DMS53 (cell line): ENCODE measurements around the gene PHF3.

Source experiments
- DNase-seq: peaks from one replicate; lab custom pipeline; 2025; lab: John Stamatoyannopoulos, UW

PHF3 gene

DNA sequence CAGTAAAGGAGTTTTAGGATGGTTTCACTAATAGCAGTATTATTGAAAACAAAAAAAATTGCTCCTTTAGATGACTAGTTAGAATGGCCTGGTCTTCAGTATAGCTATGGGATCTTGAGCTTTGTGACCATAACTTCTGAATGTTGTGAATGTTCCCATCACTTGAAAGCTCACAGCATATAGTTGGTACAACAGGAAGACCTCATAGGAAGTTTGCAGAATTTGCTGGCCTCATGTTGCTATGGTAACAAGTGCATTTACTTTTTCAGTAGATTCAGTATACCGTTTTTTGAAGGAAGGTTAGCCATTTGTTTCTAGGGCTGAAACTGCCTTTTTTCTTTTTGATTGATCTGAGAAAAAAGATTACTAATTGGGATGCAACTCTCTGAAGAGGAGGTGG lies 8.3 kb downstream of the PHF3 start:
- DNase-seq: peak; percentile 53

DNA sequence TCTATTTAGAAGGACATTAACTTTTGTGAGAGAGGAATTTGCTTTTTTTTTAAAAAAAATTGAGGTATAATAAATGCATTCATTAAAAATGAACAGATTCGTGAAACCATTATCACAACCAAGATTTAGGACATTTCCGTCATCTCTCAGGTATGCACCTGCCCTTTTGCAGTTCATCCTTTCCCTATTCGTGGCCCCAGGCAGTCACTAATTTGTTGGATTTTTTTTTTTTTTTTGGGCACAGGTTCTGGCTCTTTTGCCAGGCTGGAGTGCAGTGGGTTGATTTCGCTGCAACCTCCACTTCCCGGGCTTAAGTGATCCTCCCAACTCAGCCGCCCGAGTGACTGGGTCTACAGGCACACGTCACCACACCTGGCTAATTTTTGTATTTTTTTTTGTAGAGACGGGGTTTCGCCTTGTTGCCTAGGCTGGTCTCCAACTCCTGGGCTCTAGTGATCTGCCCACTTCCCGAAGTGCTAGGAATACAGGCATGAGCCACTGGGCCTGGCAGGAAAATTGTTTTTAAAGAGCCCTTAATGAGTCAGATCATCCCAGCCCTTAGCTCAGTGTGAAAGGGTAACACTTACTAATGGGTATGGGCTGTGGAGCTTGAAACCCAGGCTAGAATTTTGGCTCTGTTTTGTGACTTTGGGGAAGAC lies 9.2 kb downstream of the PHF3 start:
- peak; percentile 27 for DNase-seq

DNA sequence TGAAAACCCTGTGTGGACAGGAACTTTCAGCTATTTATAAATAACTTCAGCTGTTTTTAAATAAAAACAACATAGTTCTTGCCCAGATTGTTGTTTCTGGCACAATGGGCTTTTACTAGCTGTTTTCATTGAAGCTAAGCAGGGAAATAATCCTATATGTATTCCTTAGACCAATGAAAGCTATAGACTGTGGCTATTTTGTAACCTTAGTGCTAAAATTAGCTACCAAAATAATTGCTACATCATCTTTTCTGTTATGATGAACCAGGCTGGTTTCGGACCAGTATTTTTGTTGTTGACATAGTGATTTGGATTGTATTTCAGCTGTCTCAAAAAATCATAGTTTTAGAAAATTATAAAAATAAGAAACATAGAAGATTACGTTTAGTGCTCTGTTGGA lies 13.7 kb downstream of the PHF3 start:
- no peak for DNase-seq

DNA sequence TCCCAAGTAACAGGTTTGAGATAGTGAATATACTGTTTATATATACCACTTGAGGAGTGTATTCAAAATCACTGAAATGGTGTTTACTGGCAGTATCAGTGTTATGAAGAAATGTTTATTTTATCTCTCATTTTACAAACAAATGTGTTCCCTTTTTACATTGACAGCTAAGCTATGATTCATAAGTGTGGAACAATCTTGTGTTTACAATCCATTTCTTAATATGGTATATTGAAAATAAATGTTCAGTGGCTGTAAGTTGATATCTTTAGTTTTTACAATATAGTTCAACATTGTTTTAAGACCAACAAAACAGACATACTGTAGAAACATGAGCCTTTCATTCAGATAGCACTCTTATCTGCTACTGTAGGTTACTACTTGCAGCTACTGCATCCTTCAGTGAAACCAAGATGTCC lies 14.3 kb downstream of the PHF3 start:
- DNase-seq: peak; percentile 13

DNA sequence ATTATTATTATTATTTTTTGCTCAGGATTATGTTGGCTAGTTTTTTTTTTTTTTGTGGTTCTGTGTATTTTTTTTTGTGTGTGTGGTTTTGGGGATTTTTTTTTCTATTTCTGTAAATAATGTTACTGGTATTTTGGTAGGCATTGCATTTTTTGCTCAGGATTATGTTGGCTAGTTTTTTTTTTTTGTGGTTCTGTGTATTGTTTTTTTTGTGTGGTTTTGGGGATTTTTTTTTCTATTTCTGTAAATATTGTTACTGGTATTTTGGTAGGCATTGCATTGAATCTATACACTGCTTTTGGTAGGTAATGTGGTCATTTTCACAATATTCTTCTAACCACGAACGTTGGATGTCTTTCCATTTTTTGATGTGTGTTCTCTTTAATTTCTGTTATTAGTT lies 17.4 kb downstream of the PHF3 start:
- no peak for DNase-seq

DNA sequence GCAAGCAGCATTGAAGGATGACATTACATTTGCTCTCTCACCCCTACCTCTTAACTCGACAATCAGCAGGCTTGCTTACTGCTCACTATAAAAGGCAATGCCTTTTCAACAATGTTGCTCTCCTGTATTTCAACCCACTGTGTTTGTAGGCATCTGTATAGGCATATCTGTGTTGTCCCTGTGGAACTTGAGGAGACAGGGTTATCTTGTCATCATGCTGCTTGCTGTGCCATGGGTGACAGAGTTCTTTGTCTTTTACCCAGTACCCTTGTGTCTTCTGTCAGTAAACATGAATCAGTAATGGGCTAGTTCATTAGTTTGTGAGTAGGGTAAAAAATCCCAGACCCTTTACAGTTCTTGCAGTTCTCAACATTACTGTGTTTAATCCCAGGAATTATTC lies 25.2 kb downstream of the PHF3 start:
- DNase-seq: no peak

DNA sequence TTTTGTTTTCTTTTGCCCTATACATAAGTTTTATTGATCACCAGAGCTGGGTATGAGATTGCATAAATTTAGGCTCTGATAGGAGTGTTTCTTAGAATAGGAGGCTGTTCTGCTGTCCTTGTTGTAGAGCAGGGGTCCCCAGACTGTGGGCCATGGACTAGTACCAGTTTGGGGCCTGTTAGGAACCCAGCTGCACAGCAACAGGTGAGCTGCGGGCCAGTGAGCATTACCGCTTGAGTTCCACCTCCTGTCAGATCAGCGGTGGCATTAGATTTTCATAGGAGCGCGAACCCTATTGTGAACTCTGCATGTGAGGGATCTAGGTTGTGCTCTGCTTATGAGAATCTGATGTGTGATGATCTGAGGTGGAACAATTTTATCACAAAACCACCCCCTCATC lies 26.2 kb downstream of the PHF3 start:
- no peak for DNase-seq

DNA sequence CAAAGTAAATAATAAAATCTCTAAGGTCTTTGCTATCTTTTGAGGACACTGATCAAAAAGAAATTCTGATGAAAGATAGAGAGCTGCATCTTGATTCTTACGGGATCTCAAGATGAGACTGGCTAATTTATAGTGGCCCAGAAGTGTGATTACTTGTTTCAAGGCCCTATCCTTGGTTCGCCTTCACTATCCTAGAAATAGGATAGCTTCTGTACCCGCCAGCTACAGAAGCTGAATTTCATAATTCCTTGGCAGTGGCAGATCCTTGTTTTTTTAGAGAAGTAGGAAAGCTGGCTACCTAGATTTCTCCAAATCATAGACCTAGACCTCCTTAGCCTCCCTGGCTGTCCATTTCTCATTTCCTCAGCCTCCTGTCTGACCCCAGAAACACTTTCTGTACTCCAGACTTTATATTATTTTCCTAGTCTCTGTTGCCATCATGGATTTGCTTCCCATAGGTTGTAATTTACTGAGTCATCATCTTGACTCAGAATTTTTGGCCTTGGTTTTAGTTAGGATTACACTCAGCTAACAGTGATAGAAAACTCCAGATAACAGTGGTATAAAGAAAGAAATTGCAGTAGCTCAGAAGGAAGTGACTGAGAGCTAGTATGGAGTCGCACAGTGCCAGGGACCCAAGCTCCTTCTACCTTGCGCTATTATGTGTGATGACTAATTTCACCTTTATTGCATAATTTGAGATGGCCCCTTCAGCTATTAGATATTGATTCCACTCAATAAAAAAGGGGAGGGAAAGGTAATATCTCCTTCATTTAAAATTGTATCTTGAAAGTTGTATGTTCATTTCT lies 27.7 kb downstream of the PHF3 start:
- no peak for DNase-seq

DNA sequence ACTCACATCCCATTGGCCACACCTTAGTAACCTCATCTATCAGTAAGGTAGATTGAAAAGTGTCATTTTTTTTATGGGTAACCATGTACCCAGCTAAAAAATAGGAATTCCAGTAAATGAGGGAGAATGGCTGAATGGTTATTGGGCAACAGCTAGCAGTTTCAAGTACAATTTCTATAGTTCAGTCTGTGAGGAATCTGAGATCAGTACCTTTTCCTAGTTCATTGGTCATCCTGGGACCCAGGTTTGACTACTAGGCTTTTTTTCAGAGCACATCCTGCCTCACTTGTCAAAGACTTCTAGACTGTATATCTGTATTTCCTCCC lies 28.3 kb downstream of the PHF3 start:
- no peak for DNase-seq

DNA sequence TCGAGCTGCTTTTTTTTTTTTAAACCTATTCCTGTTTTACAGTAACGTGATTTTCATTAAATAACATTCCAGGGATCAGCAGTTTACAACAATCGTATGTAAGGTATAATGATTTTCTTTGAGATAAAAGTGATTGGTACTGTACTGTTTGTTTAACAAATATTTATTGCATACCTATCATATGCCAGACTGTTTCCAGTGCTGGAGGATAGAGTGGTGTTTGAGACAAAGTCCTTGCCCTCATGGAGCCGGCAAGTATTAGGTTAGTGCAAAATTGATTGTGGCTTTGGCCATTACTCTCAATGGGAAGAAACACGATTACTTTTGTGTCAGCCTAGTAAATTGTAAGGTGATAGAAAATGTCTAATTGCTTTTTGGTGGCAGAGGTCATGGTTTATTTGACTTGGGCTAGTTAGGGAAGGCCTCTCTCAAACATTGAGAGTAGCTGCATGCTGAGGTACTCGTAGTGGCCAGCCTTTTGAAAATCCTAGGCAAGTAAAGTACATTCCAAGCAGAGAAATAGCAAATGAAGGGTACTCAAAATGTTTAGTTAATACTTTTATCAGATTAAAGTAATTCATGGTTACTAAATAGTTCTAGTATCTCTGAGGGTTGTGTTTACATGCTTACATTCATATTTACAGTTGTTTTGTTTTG lies 35.6 kb downstream of the PHF3 start:
- DNase-seq: no peak

DNA sequence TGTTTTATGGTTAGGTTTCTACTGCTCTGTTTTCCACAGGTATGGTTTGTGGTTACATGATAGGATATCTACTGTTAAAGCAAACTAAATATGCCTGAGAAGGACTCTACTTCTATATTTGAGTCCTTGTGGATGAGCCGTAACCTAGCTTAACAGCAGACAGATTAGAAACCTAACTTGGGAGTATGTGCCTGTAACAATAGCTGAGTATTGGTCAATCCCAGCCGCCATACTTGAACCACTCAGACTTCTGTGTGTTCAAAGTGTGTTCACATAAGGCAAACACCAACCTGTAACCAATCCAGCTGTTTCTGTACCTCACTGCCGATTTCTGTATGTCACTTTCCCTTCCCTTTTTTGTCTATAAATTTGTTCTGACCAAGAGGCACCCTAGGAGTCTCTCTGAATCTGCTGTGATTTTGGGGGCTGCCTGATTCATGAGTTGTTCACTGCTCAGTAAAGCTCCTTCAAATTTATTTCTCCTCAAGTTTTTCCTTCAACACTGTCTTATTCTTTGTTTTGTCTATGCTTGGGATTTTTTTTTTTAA lies 37.1 kb downstream of the PHF3 start:
- DNase-seq: no peak

DNA sequence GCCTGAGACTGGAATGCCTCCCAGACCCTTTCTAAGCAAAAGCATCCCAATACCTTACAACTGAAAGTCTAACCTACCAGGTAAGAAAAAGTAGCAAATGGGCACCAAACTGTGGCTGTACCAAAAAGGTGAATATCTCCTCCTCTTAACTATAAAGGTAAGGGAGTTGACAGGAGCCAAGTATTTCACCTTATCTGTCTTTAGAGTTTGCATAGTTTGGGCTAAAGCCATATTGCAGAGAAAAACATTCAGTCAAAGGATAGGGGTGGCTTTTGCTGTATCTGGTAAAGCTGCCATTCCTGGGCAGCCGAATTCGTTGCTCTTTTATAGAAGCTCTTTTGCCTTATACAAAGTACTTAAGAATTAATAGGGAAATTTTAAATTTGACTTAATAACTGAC lies 38.1 kb downstream of the PHF3 start:
- no peak for DNase-seq

DNA sequence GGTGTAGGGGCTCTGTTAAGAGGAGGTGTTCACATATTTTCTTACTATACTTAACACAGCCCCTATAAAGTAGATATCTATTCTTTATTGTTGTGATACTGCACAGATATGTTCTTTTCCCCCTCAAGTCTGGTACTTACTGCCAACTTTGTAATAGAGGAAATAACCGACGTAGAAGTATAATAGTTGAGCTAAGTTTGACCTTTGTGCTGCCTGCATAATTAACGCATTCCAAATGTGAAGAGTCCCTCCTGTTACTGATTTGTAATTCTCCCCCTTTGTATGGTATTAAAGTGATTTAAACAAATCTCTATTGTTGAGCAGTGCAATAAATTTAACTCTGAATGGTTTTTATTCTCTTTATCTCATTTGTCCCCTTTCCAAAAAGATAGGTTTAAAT lies 39.0 kb downstream of the PHF3 start:
- no peak for DNase-seq

DNA sequence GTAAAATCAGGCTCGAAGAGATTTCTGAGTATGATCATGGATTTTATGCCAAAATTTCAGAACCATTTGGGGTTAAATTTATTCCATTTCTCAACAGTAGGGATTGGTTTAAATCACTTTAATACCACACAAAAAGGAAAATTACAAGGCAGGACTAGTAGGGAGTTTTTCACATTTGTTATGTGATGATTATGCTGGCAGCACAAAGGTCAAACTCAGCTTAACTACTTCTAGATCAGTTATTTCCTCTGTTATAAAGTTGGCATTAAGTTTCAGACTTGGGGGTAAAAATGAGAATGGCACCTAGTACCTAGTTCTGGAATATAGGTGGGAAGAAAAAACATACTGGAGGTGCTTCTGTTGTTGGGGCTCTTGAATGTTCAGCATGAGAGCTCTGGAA lies 39.5 kb downstream of the PHF3 start:
- DNase-seq: no peak

DNA sequence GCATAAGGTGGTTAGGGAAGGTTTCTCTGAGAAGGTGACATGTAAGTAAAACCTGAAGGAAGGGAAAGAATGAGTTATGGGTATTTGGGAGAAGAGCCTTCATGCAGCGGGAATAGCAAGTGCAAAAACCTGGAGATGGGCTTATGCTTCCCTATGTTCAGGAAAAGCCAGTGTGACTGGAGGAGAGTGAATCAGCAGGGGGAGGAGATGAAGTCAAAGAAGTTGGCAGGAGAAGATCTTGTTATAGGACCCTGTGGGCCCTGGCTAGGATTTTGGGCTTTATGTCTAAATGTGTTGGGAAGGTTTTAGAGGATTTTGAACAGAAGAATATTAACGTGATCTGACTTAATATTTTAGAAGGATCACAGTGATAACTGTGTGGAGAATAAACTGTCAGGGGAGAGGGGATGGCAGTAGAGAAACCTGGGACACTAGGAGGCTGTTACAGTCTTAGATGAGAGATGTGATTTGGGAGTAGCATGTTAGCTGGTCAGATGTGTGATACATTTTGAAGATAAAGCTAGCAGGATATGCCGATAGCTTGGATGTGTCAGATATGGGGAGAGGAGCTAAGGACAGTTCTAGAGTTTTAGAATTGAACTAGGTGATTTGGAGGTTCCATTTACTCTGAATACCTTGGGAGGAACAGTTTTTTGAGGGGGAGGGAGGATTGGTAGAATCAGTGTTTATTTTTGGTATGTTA lies 41.0 kb downstream of the PHF3 start:
- DNase-seq: no peak

DNA sequence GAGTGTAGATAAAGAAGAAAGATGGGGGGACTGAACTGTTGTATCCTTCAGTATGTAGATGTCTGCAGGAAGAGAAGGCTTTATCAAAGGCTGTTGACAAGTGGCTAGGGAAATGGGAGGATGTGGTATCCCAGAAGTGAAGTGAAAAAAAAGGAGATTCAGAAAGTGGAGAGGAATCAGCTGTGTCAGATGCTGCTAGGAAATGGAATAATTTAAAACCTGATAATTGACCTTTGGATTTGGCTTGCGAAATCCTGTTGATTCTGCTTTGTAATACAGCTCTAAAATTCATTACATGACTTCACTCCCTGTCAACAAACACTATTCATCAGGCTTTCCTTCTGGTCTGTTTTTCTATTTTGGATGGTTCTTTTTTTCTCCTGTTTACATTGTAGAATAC lies 41.7 kb downstream of the PHF3 start:
- DNase-seq: peak; percentile 51

DNA sequence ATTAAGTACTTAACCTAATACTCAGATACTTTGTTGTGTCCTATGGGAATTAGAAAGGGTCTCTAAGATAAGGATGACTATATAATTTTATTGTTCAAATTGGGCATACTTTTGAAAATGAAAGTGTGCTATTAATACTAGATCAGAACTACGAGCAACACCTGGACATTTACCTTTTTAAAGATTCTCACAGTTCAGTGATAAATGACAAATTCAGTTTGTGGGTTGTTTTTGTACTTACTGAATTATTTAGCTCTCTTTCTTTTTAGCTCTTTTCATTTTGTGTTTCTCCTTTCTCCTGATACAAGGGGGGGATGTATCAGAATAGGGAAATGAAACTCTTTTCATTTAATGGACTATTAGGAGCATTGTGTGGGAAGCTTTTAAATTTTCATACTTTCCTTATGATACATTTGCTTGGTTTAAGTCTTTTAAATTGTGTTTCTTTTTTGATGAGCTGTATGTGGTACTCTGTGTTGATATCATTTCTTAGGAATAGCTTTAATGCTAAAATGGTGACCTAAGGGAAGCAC lies 47.5 kb downstream of the PHF3 start:
- no peak for DNase-seq

DNA sequence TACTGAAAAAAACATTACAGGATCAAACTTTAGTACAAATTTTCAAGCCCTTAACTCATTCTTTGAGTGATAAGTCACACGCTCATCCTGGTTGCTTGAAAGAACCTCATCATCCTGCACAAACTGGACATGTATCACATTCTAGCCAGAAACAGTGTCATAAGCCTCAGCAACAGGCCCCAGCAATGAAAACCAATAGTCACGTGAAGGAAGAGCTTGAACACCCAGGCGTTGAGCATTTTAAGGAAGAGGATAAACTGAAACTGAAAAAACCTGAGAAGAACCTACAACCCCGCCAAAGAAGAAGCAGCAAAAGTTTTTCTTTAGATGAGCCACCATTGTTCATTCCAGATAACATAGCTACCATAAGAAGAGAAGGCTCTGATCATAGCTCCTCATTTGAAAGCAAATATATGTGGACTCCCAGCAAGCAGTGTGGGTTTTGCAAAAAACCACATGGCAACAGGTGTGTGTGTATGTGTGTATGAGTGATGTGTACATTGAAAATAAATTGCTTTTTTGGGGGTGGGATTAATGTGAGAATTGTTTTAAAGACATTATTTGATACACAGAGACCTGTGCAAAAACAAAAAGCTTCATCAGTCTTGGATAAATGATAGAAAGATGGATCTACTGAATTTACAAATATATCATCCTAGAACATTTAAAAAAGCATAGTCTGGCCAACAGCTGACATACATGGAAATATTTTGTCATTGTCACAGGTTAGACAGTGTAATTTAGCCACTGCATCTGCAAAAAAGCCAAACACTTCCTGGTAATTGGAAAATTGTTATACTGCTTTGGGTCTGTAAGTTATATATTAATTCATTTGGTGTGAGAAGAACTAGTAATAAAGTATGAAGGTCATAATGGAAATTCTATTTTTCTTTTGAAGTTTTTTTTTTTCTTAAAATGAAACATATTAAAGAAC lies 50.1 kb downstream of the PHF3 start:
- no peak for DNase-seq

DNA sequence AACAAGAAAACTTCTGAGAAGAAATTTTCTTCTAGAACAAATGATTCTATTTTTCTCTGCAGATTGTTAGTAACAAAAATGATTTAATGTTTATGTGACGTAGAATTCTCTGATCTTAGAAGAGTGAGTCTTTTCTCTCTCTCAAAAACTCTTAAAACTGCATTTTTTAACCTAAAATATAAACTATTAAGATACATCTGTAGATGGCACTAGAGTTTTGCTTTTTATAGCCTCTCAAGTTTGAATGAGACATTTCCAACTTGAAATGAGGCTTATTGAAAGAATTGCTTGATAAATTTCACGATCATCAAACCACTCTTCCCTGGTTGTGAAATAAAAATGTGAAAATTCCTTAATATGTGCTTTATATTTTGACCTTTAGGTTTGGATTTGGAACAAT lies 53.8 kb downstream of the PHF3 start:
- DNase-seq: no peak

DNA sequence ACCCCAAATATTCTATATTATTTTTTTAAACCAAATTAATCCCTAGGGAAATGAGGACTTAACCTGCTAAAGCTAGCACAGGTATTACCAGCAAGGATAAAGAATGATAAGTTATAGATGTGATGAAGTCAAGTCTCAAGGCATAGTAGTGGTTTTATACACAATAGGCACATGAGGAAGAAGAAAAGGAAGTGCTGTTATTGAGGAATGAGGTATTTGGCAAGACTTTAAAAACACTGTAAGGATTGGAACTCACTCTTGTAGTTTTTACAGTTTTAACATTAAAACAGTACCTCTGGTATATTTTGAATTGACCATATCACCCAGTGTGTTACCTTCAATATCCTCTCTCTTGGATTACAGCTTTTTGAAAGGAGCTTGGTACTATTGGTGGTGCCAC lies 54.6 kb downstream of the PHF3 start:
- no peak for DNase-seq

DNA sequence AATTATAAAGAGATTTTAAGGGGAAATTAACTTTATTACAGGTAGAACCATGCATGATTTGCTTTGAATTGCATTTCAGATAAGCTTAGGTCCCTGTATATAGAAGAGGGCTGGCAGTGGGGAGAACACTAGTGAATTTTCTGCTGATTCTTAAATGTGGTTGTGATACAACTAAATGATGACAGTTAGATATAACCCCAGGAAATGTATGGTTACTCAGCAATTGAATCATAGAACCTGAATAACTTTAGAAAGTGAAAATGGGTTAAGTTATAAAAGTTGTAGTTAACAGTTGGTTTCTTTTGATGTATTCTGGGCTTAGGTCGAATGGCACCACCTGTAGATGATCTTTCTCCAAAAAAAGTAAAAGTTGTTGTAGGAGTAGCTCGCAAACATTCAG lies 70.1 kb downstream of the PHF3 start:
- DNase-seq: no peak
